ENCODE results near the gene IL32. TPM values are rescaled to one million over a fixed set of nuclear protein-coding genes. Genes with fewer than 3 reads are reported as not detected.

Gene IL32
- total RNA-seq, 1 donor: 7.8 TPM

- TF ChIP-seq CTCF (IDR thresholded peaks at IDR 0.05; ENCODE audit: insufficient read depth, low read length): no peak
- DNase-seq (ENCODE audit: low read depth): peak; percentile 86
Observed at GRCh38 chr16:3106205-3106928, 40.9 kb downstream of the IL32 start.

DNA sequence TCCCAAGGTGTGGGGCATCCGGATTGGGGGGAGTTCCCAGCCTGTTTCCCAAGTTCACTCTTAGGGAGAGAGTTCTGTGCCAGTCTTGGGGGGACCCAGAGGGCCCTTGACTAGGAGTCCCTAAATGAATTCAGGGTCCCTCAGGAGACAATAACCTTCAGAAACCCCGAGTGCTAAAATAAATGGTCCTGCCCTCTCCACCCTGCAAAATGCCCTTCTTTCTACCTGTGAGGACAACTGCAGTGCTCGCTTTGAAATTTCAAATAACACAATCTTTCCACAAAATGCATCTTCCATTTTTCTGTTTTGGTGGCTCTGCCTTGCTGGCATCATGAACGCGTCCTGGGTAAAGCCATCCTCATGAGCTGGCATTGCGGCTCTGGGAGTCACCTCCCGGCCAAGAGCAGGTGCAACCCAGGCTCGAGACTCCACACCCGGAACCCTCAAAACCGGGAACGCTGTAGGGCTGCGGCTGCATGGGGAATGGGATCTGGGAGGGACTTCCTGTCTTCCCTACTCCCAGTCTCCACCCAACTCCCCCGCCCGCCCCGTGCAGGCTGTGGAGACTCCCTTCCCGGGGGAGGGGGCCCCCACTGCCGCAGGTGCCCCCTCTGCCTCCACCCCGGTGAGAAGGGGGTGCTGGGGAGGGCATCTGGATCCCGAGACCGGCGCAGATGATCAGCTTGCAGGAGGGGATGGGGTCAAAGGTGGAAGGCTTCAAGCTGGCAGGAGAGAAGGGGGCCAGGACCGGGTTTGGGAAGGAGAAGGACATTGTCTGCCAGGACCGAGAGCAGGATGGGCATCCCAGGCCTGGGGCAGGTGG, 46.8 kb downstream of the IL32 start, which contains the start of gene ZNF205:
ZNF205 (plus strand) TSS at position 529 of the 823 bp plus-strand sequence. CDS start 845 bp downstream, outside the sequence.
- peak within 1 kb of the TSS; percentile 97 for H3K4me3 ChIP-seq (ENCODE audit: low read depth, low read length)
- peak; percentile 80 for DNase-seq (ENCODE audit: low read depth)
- TF ChIP-seq CTCF (IDR thresholded peaks at IDR 0.05; ENCODE audit: insufficient read depth, low read length): no peak

More at GRCh38 chr16:3106205-3106928, 40.9 kb downstream of the IL32 start:
- peak overlapping the region; percentile 71 for H3K4me3 ChIP-seq (ENCODE audit: low read depth, low read length)

DNA sequence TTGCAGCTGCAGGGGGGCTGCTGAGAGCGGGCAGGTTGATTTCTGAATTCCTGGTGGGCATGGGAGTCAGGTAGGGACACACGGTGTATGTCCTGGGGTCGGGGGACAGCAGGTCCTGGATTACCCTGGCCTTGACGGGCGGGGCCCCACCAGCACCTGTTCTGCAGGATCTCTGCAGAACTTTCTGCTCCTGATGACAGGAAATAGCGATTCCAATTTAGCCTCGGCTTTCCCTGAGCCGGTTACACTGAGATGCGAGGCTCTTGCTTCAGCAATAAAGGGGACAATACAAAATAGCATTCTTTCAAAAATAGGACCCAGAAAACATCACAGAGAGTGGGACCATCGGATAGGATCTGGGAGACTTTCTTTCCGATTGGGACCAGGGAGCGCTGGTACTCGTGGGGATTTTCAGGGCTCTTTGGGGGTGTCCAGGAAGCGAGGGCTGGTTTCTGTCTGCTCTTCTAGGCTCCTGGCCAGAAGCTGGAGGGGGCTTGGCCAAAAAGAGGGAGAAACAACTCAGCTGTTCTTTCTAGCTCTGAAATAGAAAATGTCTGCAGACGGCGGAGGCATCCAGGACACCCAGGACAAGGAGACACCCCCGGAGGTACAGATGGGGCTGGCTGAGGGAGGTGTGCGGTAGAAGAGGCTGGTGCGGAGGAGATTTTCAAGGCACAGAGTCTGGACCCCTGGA, 47.6 kb downstream of the IL32 start:
- no peak for TF ChIP-seq CTCF (IDR thresholded peaks at IDR 0.05; ENCODE audit: insufficient read depth, low read length)
- DNase-seq (ENCODE audit: low read depth): peak; percentile 52
- H3K4me3 ChIP-seq (ENCODE audit: low read depth, low read length): peak overlapping the region; percentile 97

DNA sequence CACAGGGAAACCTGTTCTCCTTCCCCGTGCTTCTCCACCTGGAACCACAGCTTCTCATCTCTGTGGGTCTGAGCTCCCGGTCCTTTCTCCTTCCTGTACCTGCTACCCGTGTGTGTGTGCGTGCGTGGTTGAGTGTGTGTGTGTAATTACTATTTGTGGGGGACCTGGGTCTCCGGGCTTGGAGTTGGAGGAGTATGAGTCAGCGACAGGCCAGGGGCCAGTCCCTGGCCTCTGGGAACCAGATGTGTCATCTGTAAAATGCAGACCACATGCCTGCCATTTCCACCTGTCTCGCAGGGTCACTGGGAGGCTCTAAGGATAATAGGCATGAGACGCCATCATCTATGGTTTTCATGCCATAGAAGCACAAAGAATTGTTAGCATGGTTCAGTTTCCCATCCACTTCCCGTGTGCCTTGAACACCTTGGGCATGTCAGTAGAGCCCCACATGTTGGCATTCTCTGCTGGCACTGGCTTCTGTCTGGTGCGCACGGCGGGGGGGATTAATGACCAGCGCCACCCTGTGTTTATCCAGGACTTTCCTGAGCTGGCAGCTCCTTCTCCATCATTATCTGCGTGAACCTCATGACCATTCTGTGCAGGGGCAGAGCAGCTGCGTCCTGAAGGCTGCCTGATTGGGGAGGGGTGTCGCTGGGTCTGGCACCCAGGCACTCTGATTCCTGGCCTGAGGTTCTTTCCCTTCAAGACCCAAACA, 48.5 kb downstream of the IL32 start:
- TF ChIP-seq CTCF (IDR thresholded peaks at IDR 0.05; ENCODE audit: insufficient read depth, low read length): no peak
- H3K4me3 ChIP-seq (ENCODE audit: low read depth, low read length): peak overlapping the region; percentile 97
- no peak for DNase-seq (ENCODE audit: low read depth)

- no peak for DNase-seq (ENCODE audit: low read depth)
- TF ChIP-seq CTCF (IDR thresholded peaks at IDR 0.05; ENCODE audit: insufficient read depth, low read length): no peak
- no peak overlapping the region for H3K4me3 ChIP-seq (ENCODE audit: low read depth, low read length)
Observed at GRCh38 chr16:3115003-3115402, 49.6 kb downstream of the IL32 start.

- no peak for TF ChIP-seq CTCF (IDR thresholded peaks at IDR 0.05; ENCODE audit: insufficient read depth, low read length)
- no peak overlapping the region for H3K4me3 ChIP-seq (ENCODE audit: low read depth, low read length)
- no peak for DNase-seq (ENCODE audit: low read depth)
Observed at GRCh38 chr16:3115561-3115960, 50.1 kb downstream of the IL32 start.
